ENCODE measurements around the gene S1PR1.

Gene S1PR1

GRCh38 chr1:101284021-101284420 is 47.2 kb downstream of the S1PR1 start:
- Histone ChIP-seq H3K9ac (no peak overlapping the region), H3K27ac (no peak overlapping the region)

GRCh38 chr1:101284622-101285218 is 47.9 kb downstream of the S1PR1 start:
- H3K4me2 ChIP-seq (ENCODE audit: low read length) = no peak overlapping the region
- no peak for TF ChIP-seq CTCF (IDR thresholded peaks at IDR 0.05)
- no peak overlapping the region for H3K9ac ChIP-seq
- H3K36me3 ChIP-seq (ENCODE audit: control insufficient read depth, insufficient read depth, low read length) = no peaks in the 10 kb centered on the region
- no peak overlapping the region for H2AFZ ChIP-seq
- no peaks in the 10 kb centered on the region for H3K27me3 ChIP-seq (ENCODE audit: control insufficient read depth, insufficient read depth, low read length)
- H3K4me3 ChIP-seq (ENCODE audit: low read depth, low read length) = no peak overlapping the region
- H3K27ac ChIP-seq = no peak overlapping the region
- no peaks in the 10 kb centered on the region for H3K4me1 ChIP-seq
- H3K9me3 ChIP-seq (ENCODE audit: control insufficient read depth, low read length) = no peaks in the 10 kb centered on the region
- no peaks in the 10 kb centered on the region for H3K79me2 ChIP-seq

More at GRCh38 chr1:101284021-101284420, 47.2 kb downstream of the S1PR1 start:
- Histone ChIP-seq H3K9me3 (ENCODE audit: control insufficient read depth, low read length) (no peaks in the 10 kb centered on the region), H3K4me2 (ENCODE audit: low read length) (no peak overlapping the region), H3K4me3 (ENCODE audit: low read depth, low read length) (no peak overlapping the region), H3K79me2 (no peaks in the 10 kb centered on the region), H3K4me1 (no peaks in the 10 kb centered on the region), H3K36me3 (ENCODE audit: control insufficient read depth, insufficient read depth, low read length) (no peaks in the 10 kb centered on the region), H2AFZ (no peak overlapping the region), H3K27me3 (ENCODE audit: control insufficient read depth, insufficient read depth, low read length) (no peaks in the 10 kb centered on the region)
- TF ChIP-seq CTCF (IDR thresholded peaks at IDR 0.05) = no peak

GRCh38 chr1:101285922-101286570 is 49.2 kb downstream of the S1PR1 start:
- H3K27ac ChIP-seq = no peak overlapping the region
- no peak overlapping the region for H3K4me2 ChIP-seq (ENCODE audit: low read length)
- H3K36me3 ChIP-seq (ENCODE audit: control insufficient read depth, insufficient read depth, low read length) = no peaks in the 10 kb centered on the region
- H2AFZ ChIP-seq = no peak overlapping the region
- peaks cover 3% of the 10 kb centered on the region for H3K4me1 ChIP-seq
- no peaks in the 10 kb centered on the region for H3K79me2 ChIP-seq
- no peak overlapping the region for H3K9ac ChIP-seq
- H3K27me3 ChIP-seq (ENCODE audit: control insufficient read depth, insufficient read depth, low read length) = no peaks in the 10 kb centered on the region
- H3K9me3 ChIP-seq (ENCODE audit: control insufficient read depth, low read length) = no peaks in the 10 kb centered on the region
- no peak for TF ChIP-seq CTCF (IDR thresholded peaks at IDR 0.05)
- no peak overlapping the region for H3K4me3 ChIP-seq (ENCODE audit: low read depth, low read length)

- peaks cover 6% of the 10 kb centered on the region for H3K4me1 ChIP-seq
- H3K9ac ChIP-seq = no peak overlapping the region
- H2AFZ ChIP-seq = peak overlapping the region; percentile 42
- TF ChIP-seq CTCF (IDR thresholded peaks at IDR 0.05) = peak; percentile 77
- H3K27ac ChIP-seq = peak overlapping the region; percentile 19
- H3K4me2 ChIP-seq (ENCODE audit: low read length) = peak overlapping the region; percentile 43
- H3K9me3 ChIP-seq (ENCODE audit: control insufficient read depth, low read length) = no peaks in the 10 kb centered on the region
- no peaks in the 10 kb centered on the region for H3K27me3 ChIP-seq (ENCODE audit: control insufficient read depth, insufficient read depth, low read length)
- H3K4me3 ChIP-seq (ENCODE audit: low read depth, low read length) = no peak overlapping the region
- no peaks in the 10 kb centered on the region for H3K36me3 ChIP-seq (ENCODE audit: control insufficient read depth, insufficient read depth, low read length)
- no peaks in the 10 kb centered on the region for H3K79me2 ChIP-seq
Measured at GRCh38 chr1:101288491-101288944, 51.7 kb downstream of the S1PR1 start.

All from parathyroid adenoma (tissue), 2 donors.